ENCODE results near the gene CAST.
A peak's percentile ranks its signal among the peaks of the same experiment; 100 is the strongest.

The CAST gene

GRCh38 chr5:96750110-96750822, 88.1 kb downstream of the CAST start:
- DNase-seq (ENCODE audit: low read depth), result no peak

GRCh38 chr5:96751203-96752169, 89.3 kb downstream of the CAST start:
- DNase-seq (ENCODE audit: low read depth), result no peak

GRCh38 chr5:96752341-96753016, 90.3 kb downstream of the CAST start:
- DNase-seq (ENCODE audit: low read depth), result no peak

- no peak for DNase-seq (ENCODE audit: low read depth)
These were observed 90.8 kb downstream of the CAST start for GRCh38 chr5:96753017-96753397.

- DNase-seq (ENCODE audit: low read depth), result no peak
These were observed 91.7 kb downstream of the CAST start for GRCh38 chr5:96753848-96754247.

- no peak for DNase-seq (ENCODE audit: low read depth)
These were observed 93.7 kb downstream of the CAST start for GRCh38 chr5:96755851-96756250.

GRCh38 chr5:96756985-96757384, 94.8 kb downstream of the CAST start:
- DNase-seq (ENCODE audit: low read depth), result no peak

GRCh38 chr5:96758621-96759020, 96.4 kb downstream of the CAST start:
- no peak for DNase-seq (ENCODE audit: low read depth)

- no peak for DNase-seq (ENCODE audit: low read depth)
These were observed 99.4 kb downstream of the CAST start for GRCh38 chr5:96761618-96762017.

GRCh38 chr5:96763026-96763425, 100.8 kb downstream of the CAST start:
- no peak for DNase-seq (ENCODE audit: low read depth)

- DNase-seq (ENCODE audit: low read depth), result no peak
These were observed 102.9 kb downstream of the CAST start for GRCh38 chr5:96765043-96765442.

GRCh38 chr5:96768708-96769251, 106.6 kb downstream of the CAST start:
- DNase-seq (ENCODE audit: low read depth), result no peak

GRCh38 chr5:96771395-96771794, 109.2 kb downstream of the CAST start:
- DNase-seq (ENCODE audit: low read depth), result no peak

GRCh38 chr5:96772111-96772510, 109.9 kb downstream of the CAST start:
- no peak for DNase-seq (ENCODE audit: low read depth)

- no peak for DNase-seq (ENCODE audit: low read depth)
These were observed 110.4 kb downstream of the CAST start for GRCh38 chr5:96772542-96772941.

- no peak for DNase-seq (ENCODE audit: low read depth)
These were observed 112.9 kb downstream of the CAST start for GRCh38 chr5:96775050-96775449.

- DNase-seq (ENCODE audit: low read depth), result no peak
These were observed 113.5 kb downstream of the CAST start for GRCh38 chr5:96775689-96776088.

- DNase-seq (ENCODE audit: low read depth), result no peak
These were observed 114.4 kb downstream of the CAST start for GRCh38 chr5:96776621-96777020.

- DNase-seq (ENCODE audit: low read depth), result no peak
These were observed 116.2 kb downstream of the CAST start for GRCh38 chr5:96778409-96778808.

GRCh38 chr5:96780626-96781025, 118.5 kb downstream of the CAST start:
- no peak for DNase-seq (ENCODE audit: low read depth)

GRCh38 chr5:96781031-96781971, 119.1 kb downstream of the CAST start:
- DNase-seq (ENCODE audit: low read depth), result peak; percentile 42

All from GM04504 (cell line).